Measurements from ENCODE around the gene HOXA9. TPM values are rescaled to one million over a fixed set of nuclear protein-coding genes. Genes with fewer than 3 reads are reported as not detected.

The HOXA9 gene
- total RNA-seq, 1 experiment from 2014 or later: 1.8 TPM

- DNase-seq (ENCODE audit: low read depth): no peak
Measured at GRCh38 chr7:27200761-27201579, 35.6 kb upstream of the HOXA9 start.

GRCh38 chr7:27199849-27200760, 34.8 kb upstream of the HOXA9 start, which contains the start of gene HOXA13:
TSS of gene HOXA13 (minus strand) at chr7:27200091. CDS start at chr7:27200077, 14 bp downstream.
- DNase-seq (ENCODE audit: low read depth): peak; percentile 92

- peak; percentile 73 for DNase-seq (ENCODE audit: low read depth)
Measured at GRCh38 chr7:27198871-27199801, 33.8 kb upstream of the HOXA9 start.

GRCh38 chr7:27198138-27198841, 33.0 kb upstream of the HOXA9 start:
- no peak for DNase-seq (ENCODE audit: low read depth)

- no peak for DNase-seq (ENCODE audit: low read depth)
Measured at GRCh38 chr7:27197137-27198042, 32.1 kb upstream of the HOXA9 start.

GRCh38 chr7:27196287-27196767, 31.0 kb upstream of the HOXA9 start:
- peak; percentile 80 for DNase-seq (ENCODE audit: low read depth)

- DNase-seq (ENCODE audit: low read depth): no peak
Measured at GRCh38 chr7:27194686-27195379, 29.5 kb upstream of the HOXA9 start.

- DNase-seq (ENCODE audit: low read depth): no peak
Measured at GRCh38 chr7:27194002-27194352, 28.6 kb upstream of the HOXA9 start.

GRCh38 chr7:27193335-27194001, 28.1 kb upstream of the HOXA9 start:
- peak; percentile 0 for DNase-seq (ENCODE audit: low read depth)

GRCh38 chr7:27192546-27193334, 27.4 kb upstream of the HOXA9 start:
- no peak for DNase-seq (ENCODE audit: low read depth)

- DNase-seq (ENCODE audit: low read depth): no peak
Measured at GRCh38 chr7:27191833-27192545, 26.7 kb upstream of the HOXA9 start.

- no peak for DNase-seq (ENCODE audit: low read depth)
Measured at GRCh38 chr7:27191161-27191731, 25.9 kb upstream of the HOXA9 start.

GRCh38 chr7:27189997-27190748, 24.8 kb upstream of the HOXA9 start:
- no peak for DNase-seq (ENCODE audit: low read depth)

GRCh38 chr7:27189295-27189996, 24.1 kb upstream of the HOXA9 start:
- no peak for DNase-seq (ENCODE audit: low read depth)
